Measurements from ENCODE around the gene SLC24A3. TPM values are rescaled to one million over a fixed set of nuclear protein-coding genes. Genes with fewer than 3 reads are reported as not detected.

Gene SLC24A3
- total RNA-seq, 4 donors from 2014 or later = 1.6 to 38.8 (median 3.7) TPM

- peak in 2 of 3 donors; percentile 65 to 77 for DNase-seq
- Histone ChIP-seq H3K27me3 (no peaks in the 10 kb centered on the region), H3K9me3 (no peaks in the 10 kb centered on the region), H3K36me3 (no peaks in the 10 kb centered on the region), H3K4me3 (no peak overlapping the region), H3K27ac (peak overlapping the region in 2 of 4 donors; percentile 32 to 39), H3K4me1 (peaks cover 0 to 7% (median 2%) of the 10 kb centered on the region in 4 donors)
- TF ChIP-seq POLR2A (IDR thresholded peaks at IDR 0.05) (no peak), CTCF (IDR thresholded peaks at IDR 0.05) (no peak)
These were observed 478.7 kb downstream of the SLC24A3 start for GRCh38 chr20:19691125-19691524.

- no peak overlapping the region for H3K4me3 ChIP-seq
- no peaks in the 10 kb centered on the region for H3K27me3 ChIP-seq
- peaks cover 0 to 7% (median 2%) of the 10 kb centered on the region in 4 donors for H3K4me1 ChIP-seq
- no peaks in the 10 kb centered on the region for H3K9me3 ChIP-seq
- no peak for DNase-seq
- no peaks in the 10 kb centered on the region for H3K36me3 ChIP-seq
- H3K27ac ChIP-seq = no peak overlapping the region
- TF ChIP-seq POLR2A (IDR thresholded peaks at IDR 0.05) (no peak), CTCF (IDR thresholded peaks at IDR 0.05) (no peak)
These were observed 479.7 kb downstream of the SLC24A3 start for GRCh38 chr20:19692100-19692499.

- H3K27me3 ChIP-seq = no peaks in the 10 kb centered on the region
- no peaks in the 10 kb centered on the region for H3K36me3 ChIP-seq
- DNase-seq = peak; percentile 33 to 84 (median 74)
- no peak for TF ChIP-seq POLR2A (IDR thresholded peaks at IDR 0.05)
- peak; percentile 78 to 87 (median 84) for TF ChIP-seq CTCF (IDR thresholded peaks at IDR 0.05)
- peaks cover 0 to 7% (median 2%) of the 10 kb centered on the region in 4 donors for H3K4me1 ChIP-seq
- H3K9me3 ChIP-seq = no peaks in the 10 kb centered on the region
- H3K27ac ChIP-seq = no peak overlapping the region
- no peak overlapping the region for H3K4me3 ChIP-seq
These were observed 480.3 kb downstream of the SLC24A3 start for GRCh38 chr20:19692685-19693119.

- no peak for TF ChIP-seq POLR2A (IDR thresholded peaks at IDR 0.05)
- no peak for TF ChIP-seq CTCF (IDR thresholded peaks at IDR 0.05)
- Histone ChIP-seq H3K9me3 (no peaks in the 10 kb centered on the region), H3K27ac (no peak overlapping the region)
These were observed 481.1 kb downstream of the SLC24A3 start for GRCh38 chr20:19693508-19693907.

GRCh38 chr20:19695081-19695480 is 482.6 kb downstream of the SLC24A3 start:
- Histone ChIP-seq H3K36me3 (no peaks in the 10 kb centered on the region), H3K4me1 (peaks cover 0 to 7% (median 2%) of the 10 kb centered on the region in 4 donors), H3K4me3 (no peak overlapping the region), H3K27me3 (no peaks in the 10 kb centered on the region), H3K27ac (no peak overlapping the region), H3K9me3 (no peaks in the 10 kb centered on the region)
- no peak for TF ChIP-seq POLR2A (IDR thresholded peaks at IDR 0.05)
- no peak for TF ChIP-seq CTCF (IDR thresholded peaks at IDR 0.05)
- DNase-seq = no peak

More at GRCh38 chr20:19693508-19693907, 481.1 kb downstream of the SLC24A3 start:
- no peak for DNase-seq
- Histone ChIP-seq H3K4me3 (no peak overlapping the region), H3K27me3 (no peaks in the 10 kb centered on the region), H3K36me3 (no peaks in the 10 kb centered on the region), H3K4me1 (peaks cover 0 to 7% (median 2%) of the 10 kb centered on the region in 4 donors)

- DNase-seq = no peak
These were observed 484.2 kb downstream of the SLC24A3 start for GRCh38 chr20:19696620-19697019.

More at GRCh38 chr20:19696620-19697019, 484.2 kb downstream of the SLC24A3 start:
- no peak overlapping the region for H3K4me3 ChIP-seq
- no peaks in the 10 kb centered on the region for H3K27me3 ChIP-seq
- TF ChIP-seq POLR2A (IDR thresholded peaks at IDR 0.05) (no peak), CTCF (IDR thresholded peaks at IDR 0.05) (no peak)
- H3K27ac ChIP-seq = no peak overlapping the region
- no peaks in the 10 kb centered on the region for H3K9me3 ChIP-seq
- peaks cover 0 to 8% (median 0%) of the 10 kb centered on the region in 4 donors for H3K4me1 ChIP-seq
- H3K36me3 ChIP-seq = no peaks in the 10 kb centered on the region
